HS-5 (cell line): ENCODE data around the gene ZNF652.
A peak's percentile ranks its signal among the peaks of the same experiment; 100 is the strongest.
"Not testable (repeated sequence)": the region's sequence is repeated elsewhere in the genome, so short reads cannot be mapped to it uniquely, and the experiment has no call there.

Experiments
- DNase-seq: peaks from one replicate; pipeline ENCODE4 v3.0.0-alpha.2; 2012; ENCODE audit warnings: low read depth

The ZNF652 gene

DNA sequence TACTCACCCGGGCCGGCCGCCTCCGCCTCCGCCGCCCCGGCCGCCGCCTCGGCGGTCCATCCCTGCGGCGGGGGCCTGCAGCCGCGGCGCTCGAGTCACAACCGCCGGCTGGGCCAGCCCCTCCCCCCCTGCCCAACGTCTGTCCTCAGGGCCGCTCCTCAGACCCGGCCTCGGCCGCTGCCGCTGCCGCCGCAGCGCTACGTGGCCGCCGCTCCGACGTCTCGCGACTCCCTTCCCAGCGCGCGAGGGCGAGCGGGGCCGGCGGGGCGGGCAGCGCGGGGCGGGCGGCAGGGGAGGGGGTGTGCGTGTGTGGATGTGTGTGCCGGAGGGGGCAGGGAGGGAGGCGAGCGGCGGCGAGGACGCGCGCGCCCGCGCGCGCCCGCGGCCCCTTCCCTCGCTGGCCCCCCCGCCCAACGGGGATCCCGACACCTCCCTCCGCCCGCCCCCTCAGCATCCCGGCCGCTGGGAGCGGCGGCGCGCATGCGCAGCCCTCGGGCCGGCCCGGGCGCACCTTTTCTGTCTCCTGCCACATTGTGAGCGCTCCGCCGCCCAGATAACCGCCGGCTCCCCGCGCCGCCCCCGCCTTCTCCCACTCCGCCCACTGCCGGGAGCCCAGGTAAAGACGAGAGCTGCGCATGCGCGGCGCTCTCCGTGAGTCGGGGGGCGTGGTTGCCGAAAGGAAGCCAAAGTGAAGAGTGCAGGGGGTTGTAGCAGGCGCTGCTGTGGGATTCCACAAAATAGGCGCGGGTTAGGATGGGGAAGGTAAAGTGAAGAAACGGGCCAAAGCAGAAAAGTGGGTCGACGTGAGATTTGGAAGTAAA is at the start of gene ZNF652:
ZNF652 (minus strand) TSS at position 349 of the 821 bp plus-strand sequence. CDS start 44,525 bp downstream, outside the sequence.
- peak; percentile 51 for DNase-seq

GRCh38 chr17:49409066-49409465 is 47.0 kb upstream of the ZNF652 start:
- no peak for DNase-seq

DNA sequence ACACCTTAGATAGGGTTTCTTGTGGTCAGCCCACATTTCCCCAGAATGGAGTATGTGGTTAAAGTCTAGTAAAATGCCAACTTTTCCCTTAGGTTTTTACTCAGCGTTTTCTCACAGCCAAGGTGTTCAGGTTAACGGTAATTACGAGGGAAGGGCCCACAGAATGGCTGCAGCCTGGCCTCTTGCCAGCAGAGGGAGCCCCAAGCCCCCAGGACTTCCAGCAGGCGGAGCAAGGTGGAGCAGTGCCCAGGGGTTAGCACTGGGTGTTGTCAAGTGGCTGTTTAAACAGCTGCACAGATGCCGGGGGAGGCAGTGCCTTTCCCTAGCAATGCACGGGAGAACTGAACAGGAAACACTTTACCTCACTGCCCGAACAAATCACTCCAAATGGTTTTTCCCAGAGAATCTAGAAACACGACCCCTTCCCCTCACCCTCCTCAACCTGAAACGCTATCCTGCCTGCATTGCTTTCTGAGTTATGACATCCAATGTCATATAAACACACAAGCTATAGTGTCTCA is 46.0 kb upstream of the ZNF652 start:
- no peak for DNase-seq

- no peak for DNase-seq
Observed at GRCh38 chr17:49407086-49407485, 45.0 kb upstream of the ZNF652 start.

- no peak for DNase-seq
Observed at GRCh38 chr17:49406421-49407061, 44.5 kb upstream of the ZNF652 start.

DNA sequence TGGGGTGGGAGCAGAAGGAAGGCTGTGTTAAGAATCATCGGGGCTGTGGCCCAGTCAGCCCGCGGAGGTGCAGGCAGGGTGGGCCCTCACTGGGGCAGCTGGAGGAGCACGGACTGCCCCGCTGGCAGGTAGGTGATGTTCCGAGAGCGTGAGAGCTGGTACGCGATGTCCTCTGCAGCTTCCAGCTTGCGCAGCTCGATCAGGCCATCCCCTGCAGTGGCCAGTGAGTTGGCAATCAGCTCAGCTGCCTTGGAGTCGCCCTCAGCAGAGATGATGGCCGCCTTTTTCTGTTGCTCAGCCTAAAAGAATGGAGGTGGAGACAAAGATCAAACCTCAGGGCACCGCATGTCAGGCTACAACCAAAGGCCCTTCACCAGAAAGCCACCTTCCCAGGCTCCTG is 42.9 kb upstream of the ZNF652 start:
- DNase-seq, result no peak

DNA sequence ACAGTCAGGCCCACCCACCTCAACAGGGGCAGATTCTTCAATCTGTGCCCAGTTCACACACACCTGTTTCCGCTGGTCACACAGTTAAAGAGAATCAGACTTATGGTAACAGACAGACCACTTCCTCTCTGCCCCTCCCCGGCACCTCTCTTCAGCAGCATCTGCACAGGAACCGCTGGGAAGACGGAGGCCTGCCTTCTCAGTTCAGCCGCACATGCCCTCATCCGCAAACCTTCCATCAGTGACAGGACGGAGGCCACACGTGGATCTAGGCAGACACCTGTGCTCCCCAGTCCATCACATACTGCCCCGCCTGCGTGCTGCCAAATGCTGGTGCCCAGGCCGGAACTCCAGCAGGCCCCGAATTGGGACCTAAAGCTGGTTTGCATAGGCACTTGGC is 42.3 kb upstream of the ZNF652 start:
- no peak for DNase-seq

- no peak for DNase-seq
Observed at GRCh38 chr17:49403514-49404289, 41.7 kb upstream of the ZNF652 start.

DNA sequence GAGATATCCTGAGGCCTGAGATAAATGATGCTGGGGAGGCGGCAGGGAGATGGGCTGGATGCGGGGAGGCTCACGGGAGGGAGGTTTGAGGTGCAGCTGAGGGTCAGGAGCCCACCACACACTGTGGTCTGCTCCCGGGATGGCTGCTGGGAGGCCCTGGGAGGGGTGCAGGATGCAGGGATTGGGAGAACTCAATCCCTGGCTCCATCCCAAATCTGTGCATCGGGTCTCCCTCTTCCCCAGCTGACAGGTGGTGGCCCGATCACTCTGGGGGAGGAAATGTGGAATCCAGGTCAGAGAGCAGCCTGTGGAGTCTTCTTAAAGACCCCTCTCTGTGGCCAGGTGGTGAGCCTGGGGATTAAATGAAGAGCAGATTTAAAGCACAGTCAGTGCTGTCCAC is 40.7 kb upstream of the ZNF652 start:
- DNase-seq, result no peak

DNA sequence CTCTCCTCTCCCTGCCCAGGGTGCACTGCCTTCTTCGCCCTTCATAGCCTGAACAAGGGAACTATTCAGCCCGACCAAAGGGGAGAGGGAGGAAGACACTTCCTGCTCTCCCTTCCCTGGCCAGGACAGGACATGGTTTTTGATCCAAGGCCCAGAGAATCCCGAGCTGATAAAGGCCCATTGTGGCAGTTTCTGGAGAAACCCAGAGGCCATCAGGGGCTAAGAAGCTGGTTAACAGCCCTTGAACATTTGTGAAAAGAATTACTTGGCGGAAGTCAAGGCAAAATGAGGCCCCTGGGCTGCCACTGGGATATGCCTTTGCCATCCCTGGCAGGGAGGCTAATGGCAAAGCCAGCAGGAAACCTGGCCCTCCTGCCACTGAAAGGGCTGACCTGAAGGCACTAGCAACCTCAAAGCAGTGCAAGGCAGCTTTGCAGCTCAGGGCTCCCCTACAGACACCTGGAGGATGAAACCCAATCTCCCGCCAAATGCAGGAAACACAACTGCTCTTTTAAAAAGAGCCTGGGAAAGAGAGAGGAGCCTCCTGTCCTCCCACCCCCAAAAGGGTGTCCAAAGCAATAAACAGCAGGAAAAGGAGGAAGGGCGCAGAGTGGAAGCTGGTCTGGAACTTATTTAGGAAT is 40.0 kb upstream of the ZNF652 start:
- no peak for DNase-seq

- no peak for DNase-seq
Observed at GRCh38 chr17:49399995-49400394, 37.9 kb upstream of the ZNF652 start.

GRCh38 chr17:49397586-49397985 is 35.5 kb upstream of the ZNF652 start:
- no peak for DNase-seq

- DNase-seq, result no peak
Observed at GRCh38 chr17:49393491-49394255, 31.6 kb upstream of the ZNF652 start.

- DNase-seq, result no peak
Observed at GRCh38 chr17:49390548-49391324, 28.7 kb upstream of the ZNF652 start.

- not testable (repeated sequence) for DNase-seq
Observed at GRCh38 chr17:49389514-49390347, 27.7 kb upstream of the ZNF652 start.

DNA sequence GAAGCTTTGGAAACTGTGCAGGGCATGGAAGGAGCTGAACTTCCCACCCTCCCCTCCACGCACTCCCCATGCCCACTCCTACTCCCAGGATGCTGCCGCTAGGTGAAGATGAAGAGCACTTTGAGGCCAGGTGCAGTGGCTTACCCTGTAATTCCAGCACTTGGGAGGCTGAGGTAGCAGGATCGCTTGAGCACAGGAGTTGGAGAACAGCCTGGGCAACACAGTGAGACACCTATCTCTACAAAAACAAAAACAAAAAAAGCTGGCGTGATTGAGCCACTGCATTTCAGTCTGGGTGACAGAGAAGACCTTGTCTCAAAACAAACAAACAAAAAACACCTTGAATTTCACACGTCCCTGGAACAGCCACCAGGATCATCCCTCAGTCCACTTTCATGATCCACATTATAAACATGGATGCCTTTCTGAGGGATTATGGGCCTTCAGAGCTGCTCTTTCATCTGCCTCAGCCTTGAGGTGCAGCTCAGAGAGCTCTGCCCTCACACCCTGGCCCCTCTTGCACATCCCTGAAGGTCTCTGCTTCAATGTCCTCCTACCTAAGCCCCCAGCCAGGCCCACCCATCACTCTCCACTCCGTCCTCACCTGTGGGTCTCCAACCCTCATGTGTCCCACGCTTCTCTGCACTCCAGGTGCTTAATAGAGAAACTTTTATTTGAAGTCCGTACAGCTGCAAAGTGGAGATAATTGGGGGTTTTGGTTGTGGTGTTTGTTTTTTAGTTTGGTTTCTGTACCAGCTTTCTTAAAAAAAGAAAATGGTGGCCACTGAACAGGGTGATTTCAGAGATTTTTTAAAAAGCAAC is 26.9 kb upstream of the ZNF652 start:
- DNase-seq, result no peak

DNA sequence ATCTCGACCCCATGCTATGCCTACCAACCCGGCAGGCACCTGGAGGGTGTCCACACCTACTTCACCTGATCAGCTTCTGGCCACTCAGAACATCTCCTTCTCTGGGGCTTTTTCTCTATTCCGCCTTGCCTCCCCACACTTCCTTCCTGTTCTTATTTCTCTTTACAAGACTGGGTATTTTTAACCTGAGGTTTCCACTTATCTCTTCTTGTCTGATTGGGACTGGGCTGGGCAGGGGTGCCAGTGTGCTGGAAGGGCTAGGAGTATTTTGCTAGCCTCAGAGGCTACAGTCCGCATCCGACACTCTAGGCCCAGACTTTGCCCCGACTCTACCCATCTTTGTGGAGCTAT is 26.2 kb upstream of the ZNF652 start:
- no peak for DNase-seq

DNA sequence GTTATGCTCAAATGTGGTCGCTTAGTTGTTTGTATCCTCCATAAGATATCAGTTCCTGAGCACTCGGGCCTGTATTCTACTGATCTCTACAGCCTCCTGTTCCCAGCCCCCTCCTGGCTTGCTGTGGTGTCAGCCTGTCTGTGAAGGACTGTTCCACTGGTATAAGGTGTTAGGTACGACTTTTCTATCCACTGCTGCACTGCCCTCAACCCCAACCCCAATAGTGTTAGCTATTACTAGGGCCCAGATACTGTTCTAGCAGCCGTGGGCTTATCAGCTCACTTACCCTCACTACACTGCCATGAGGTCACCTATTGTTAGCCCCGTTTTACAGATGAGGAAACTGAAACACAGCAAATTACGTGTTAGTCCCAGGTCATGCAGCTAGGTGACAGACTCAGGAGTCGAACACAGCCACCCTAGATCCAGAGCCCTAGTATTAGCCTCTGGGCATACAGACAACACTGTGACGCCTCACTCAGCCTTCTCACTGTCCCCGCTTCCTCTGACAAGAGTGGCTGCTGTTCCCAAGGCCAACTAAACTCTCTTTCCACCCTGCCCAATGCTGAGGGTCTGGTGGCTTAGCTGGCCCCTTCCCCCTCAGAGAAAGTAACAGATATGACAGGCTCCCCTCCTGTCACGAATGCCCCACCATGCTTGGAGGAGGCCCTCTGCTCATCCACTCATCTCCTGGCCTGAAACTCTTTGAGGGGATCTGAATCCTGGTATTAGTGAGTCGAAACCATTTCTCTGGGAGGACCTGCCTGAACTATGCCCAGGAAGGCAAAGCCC is 25.6 kb upstream of the ZNF652 start:
- DNase-seq, result no peak
